DND-41 (cell line): ENCODE results near the gene DYNLRB1.

Experiments used
- ATAC-seq: fragments of 200-7000 bp; cut with Tn5 transposase; 3 replicates; pipeline ENCODE4 v1.9.1; 2021; ENCODE audit warnings: low read depth; ENCODE audit not compliant: insufficient read depth
- DNase-seq: peaks from one replicate; pipeline ENCODE4 v3.0.0-alpha.2; 2020
- H2AFZ ChIP-seq: 2 replicates; pipeline ENCODE4 v1.6.0; 2012; ENCODE audit warnings: low read depth, low read length
- H3K27ac ChIP-seq: 2 replicates; pipeline ENCODE4 v1.5.1; 2012; ENCODE audit warnings: low read length, inconsistent platforms
- H3K27me3 ChIP-seq: fragments of 200-600 bp; sonication (generic); 2 replicates; pipeline ENCODE4 v1.6.0; 2012; ENCODE audit warnings: low read length, mild to moderate bottlenecking, inconsistent platforms; ENCODE audit not compliant: insufficient read depth, poor library complexity
- H3K36me3 ChIP-seq: 2 replicates; pipeline ENCODE4 v1.5.1; 2012; ENCODE audit warnings: low read length, inconsistent platforms; ENCODE audit not compliant: insufficient read depth
- H3K4me1 ChIP-seq: 2 replicates; pipeline ENCODE4 v1.5.1; 2012; ENCODE audit warnings: mild to moderate bottlenecking, low read length; ENCODE audit not compliant: insufficient read depth
- H3K4me2 ChIP-seq: 2 replicates; pipeline ENCODE4 v1.6.0; 2012; ENCODE audit warnings: mild to moderate bottlenecking, moderate library complexity, low read length, inconsistent platforms; ENCODE audit not compliant: insufficient read depth
- H3K4me3 ChIP-seq, 2 experiments: fragments of 200-600 bp in 1 of 2; shearing (Covaris generic) in 1 of 2; 2 replicates each; pipeline ENCODE4 v1.5.1; 2012 to 2016; ENCODE audit warnings: inconsistent platforms in 2 of 2, low read length in 2 of 2, mild to moderate bottlenecking in 2 of 2, low read depth in 1 of 2, moderate library complexity in 1 of 2
- H3K79me2 ChIP-seq: 2 replicates; pipeline ENCODE4 v1.6.0; 2012; ENCODE audit warnings: low read length, inconsistent platforms; ENCODE audit not compliant: insufficient read depth
- H3K9ac ChIP-seq: 2 replicates; pipeline ENCODE4 v1.6.0; 2012; ENCODE audit warnings: low read depth, mild to moderate bottlenecking, inconsistent platforms, low read length, moderate library complexity
- H3K9me3 ChIP-seq: 2 replicates; pipeline ENCODE4 v1.5.1; 2012; ENCODE audit warnings: low read length, moderate library complexity, mild to moderate bottlenecking, inconsistent platforms; ENCODE audit not compliant: insufficient read depth, severe bottlenecking
- H4K20me1 ChIP-seq: 2 replicates; pipeline ENCODE4 v1.6.0; 2012; ENCODE audit warnings: low read length; ENCODE audit not compliant: insufficient read depth
- EZH2 ChIP-seq: IDR thresholded peaks from 3 replicates; pipeline ENCODE4 v1.6.1; 2012; ENCODE audit warnings: borderline replicate concordance, low read depth, mild to moderate bottlenecking, moderate library complexity, low read length, inconsistent platforms; ENCODE audit not compliant: severe bottlenecking
- TF ChIP-seq, protein P1 (sequence below): IDR thresholded peaks from 2 replicates; pipeline ENCODE4 v1.5.1; 2012; ENCODE audit warnings: borderline replicate concordance, low read length, moderate library complexity, mild to moderate bottlenecking; ENCODE audit not compliant: poor library complexity, severe bottlenecking; ENCODE audit errors: extremely low read depth

The DYNLRB1 gene

DNA sequence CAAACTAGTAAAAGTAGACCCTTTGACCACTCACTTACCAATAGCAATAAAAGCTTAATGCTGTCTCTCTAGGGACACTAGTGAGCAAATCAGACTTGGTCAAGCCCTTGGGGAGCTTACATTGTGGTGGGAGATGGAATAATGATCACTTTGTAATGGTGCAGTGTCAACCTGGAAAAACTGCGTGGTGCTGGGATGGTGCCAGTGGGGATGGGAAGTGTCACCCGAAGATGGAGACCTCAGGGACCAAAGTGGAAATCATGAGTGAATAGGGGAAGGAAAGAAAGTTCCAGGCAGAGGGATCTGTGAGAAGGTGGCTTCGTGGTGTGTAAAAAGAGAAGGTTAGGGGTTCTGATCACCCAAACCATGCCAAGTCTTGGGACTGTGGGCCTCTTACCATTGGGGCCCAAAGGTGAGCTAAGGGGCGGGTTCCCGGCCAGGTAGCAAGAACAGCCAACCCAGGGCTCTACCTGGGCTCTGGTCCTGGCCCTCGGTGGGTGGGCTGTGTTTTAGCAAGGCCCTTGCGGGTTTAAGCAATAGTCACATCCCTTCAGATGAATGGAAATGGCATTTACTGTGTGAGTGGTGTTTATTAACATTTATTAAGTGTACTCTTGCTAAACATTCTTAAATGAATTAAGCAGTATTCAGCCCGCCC lies 15.5 kb downstream of the DYNLRB1 start:
- no peaks in the 10 kb centered on the region for H3K4me1 ChIP-seq
- H3K36me3 ChIP-seq = peaks cover 89% of the 10 kb centered on the region
- no peak overlapping the region for H3K4me2 ChIP-seq
- H3K27me3 ChIP-seq = no peaks in the 10 kb centered on the region
- no peak for TF ChIP-seq EZH2
- TF ChIP-seq, protein P1, sequence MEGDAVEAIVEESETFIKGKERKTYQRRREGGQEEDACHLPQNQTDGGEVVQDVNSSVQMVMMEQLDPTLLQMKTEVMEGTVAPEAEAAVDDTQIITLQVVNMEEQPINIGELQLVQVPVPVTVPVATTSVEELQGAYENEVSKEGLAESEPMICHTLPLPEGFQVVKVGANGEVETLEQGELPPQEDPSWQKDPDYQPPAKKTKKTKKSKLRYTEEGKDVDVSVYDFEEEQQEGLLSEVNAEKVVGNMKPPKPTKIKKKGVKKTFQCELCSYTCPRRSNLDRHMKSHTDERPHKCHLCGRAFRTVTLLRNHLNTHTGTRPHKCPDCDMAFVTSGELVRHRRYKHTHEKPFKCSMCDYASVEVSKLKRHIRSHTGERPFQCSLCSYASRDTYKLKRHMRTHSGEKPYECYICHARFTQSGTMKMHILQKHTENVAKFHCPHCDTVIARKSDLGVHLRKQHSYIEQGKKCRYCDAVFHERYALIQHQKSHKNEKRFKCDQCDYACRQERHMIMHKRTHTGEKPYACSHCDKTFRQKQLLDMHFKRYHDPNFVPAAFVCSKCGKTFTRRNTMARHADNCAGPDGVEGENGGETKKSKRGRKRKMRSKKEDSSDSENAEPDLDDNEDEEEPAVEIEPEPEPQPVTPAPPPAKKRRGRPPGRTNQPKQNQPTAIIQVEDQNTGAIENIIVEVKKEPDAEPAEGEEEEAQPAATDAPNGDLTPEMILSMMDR = no peak
- H2AFZ ChIP-seq = no peak overlapping the region
- H3K4me3 ChIP-seq = no peak overlapping the region
- peaks cover 34% of the 10 kb centered on the region for H3K79me2 ChIP-seq
- H3K9me3 ChIP-seq = no peaks in the 10 kb centered on the region
- no peak overlapping the region for H3K9ac ChIP-seq
- DNase-seq (no peak), ATAC-seq (no peak)
- no peak overlapping the region for H3K27ac ChIP-seq
- peaks cover 23% of the 10 kb centered on the region for H4K20me1 ChIP-seq

DNA sequence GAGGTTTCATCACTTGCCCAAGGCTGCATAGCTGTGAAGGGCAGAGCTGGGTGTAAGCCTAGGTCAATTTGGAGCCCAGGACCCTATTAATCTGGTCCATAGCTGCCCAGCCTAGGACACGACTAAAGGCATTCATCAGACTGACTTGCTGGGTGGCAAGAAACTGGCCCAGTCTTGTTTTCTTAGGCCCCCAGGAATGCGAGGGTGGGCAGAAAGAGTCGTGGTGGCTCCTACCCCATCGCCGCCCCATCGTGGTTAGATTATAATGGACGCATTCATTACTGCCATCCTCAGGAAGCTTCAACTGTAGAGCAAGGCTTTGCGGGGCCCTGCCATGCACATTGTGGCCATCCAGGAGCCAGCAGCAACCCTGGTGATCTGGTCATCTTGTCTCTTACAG lies 16.1 kb downstream of the DYNLRB1 start:
- DNase-seq (no peak), ATAC-seq (no peak)
- Histone ChIP-seq H3K79me2 (peaks cover 29% of the 10 kb centered on the region), H4K20me1 (peaks cover 26% of the 10 kb centered on the region), H3K4me2 (no peak overlapping the region), H3K27ac (no peak overlapping the region), H3K4me1 (no peaks in the 10 kb centered on the region), H3K4me3 (no peak overlapping the region), H3K9ac (no peak overlapping the region), H3K9me3 (no peaks in the 10 kb centered on the region), H2AFZ (no peak overlapping the region), H3K27me3 (no peaks in the 10 kb centered on the region), H3K36me3 (peaks cover 89% of the 10 kb centered on the region)
- TF ChIP-seq, protein P1 = no peak
- no peak for TF ChIP-seq EZH2

DNA sequence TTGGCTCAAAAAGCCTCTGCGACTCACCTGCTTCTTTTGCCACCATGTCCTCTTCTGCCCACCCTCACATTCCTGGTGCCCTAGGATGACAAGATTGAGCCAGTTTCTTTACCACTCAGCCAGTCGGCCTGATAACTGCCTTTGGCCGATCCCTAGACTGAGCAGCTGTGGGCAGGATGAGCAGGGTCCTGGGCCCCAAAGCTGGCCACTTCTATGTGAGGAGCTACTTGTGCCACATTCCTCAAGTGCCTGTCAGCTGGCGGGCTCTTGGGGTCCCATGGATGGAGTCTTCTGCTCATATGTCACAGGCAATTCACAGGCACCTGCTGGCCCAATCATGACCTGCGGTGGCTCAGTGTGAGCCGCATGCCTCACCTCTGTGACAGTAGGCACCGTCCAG lies 16.5 kb downstream of the DYNLRB1 start:
- H3K4me3 ChIP-seq = no peak overlapping the region
- H3K27ac ChIP-seq = no peak overlapping the region
- H3K79me2 ChIP-seq = peaks cover 29% of the 10 kb centered on the region
- H3K9me3 ChIP-seq = no peaks in the 10 kb centered on the region
- no peaks in the 10 kb centered on the region for H3K4me1 ChIP-seq
- H3K36me3 ChIP-seq = peaks cover 89% of the 10 kb centered on the region
- no peak overlapping the region for H3K9ac ChIP-seq
- H2AFZ ChIP-seq = no peak overlapping the region
- no peak for DNase-seq
- peaks cover 26% of the 10 kb centered on the region for H4K20me1 ChIP-seq
- TF ChIP-seq EZH2 = no peak
- TF ChIP-seq, protein P1 = no peak
- H3K27me3 ChIP-seq = no peaks in the 10 kb centered on the region
- no peak for ATAC-seq
- H3K4me2 ChIP-seq = no peak overlapping the region
